SW480 (cell line): ENCODE results near the gene JPH2.

Experiments
- DNase-seq: peaks from one replicate; pipeline ENCODE4 v3.0.0-alpha.2; 2016; ENCODE audit warnings: low spot score

The JPH2 gene

GRCh38 chr20:44125332-44126127, 61.5 kb downstream of the JPH2 start:
- DNase-seq: no peak

GRCh38 chr20:44123874-44124535, 63.0 kb downstream of the JPH2 start:
- no peak for DNase-seq

- DNase-seq: no peak
Measured at GRCh38 chr20:44123251-44123650, 63.7 kb downstream of the JPH2 start.

GRCh38 chr20:44120676-44121425, 66.1 kb downstream of the JPH2 start:
- DNase-seq: no peak

GRCh38 chr20:44118185-44119033, 68.6 kb downstream of the JPH2 start:
- no peak for DNase-seq

- DNase-seq: no peak
Measured at GRCh38 chr20:44117296-44118184, 69.4 kb downstream of the JPH2 start.

GRCh38 chr20:44115762-44116644, 71.0 kb downstream of the JPH2 start:
- no peak for DNase-seq

- no peak for DNase-seq
Measured at GRCh38 chr20:44115181-44115580, 71.8 kb downstream of the JPH2 start.

GRCh38 chr20:44113618-44114376, 73.2 kb downstream of the JPH2 start:
- DNase-seq: no peak

GRCh38 chr20:44112889-44113617, 73.9 kb downstream of the JPH2 start:
- DNase-seq: no peak

GRCh38 chr20:44112456-44112855, 74.5 kb downstream of the JPH2 start:
- DNase-seq: no peak

GRCh38 chr20:44111712-44112335, 75.2 kb downstream of the JPH2 start:
- peak; percentile 20 for DNase-seq

- DNase-seq: no peak
Measured at GRCh38 chr20:44110816-44111568, 76.0 kb downstream of the JPH2 start.

- DNase-seq: peak; percentile 18
Measured at GRCh38 chr20:44109951-44110361, 77.0 kb downstream of the JPH2 start.

- DNase-seq: no peak
Measured at GRCh38 chr20:44106615-44107014, 80.4 kb downstream of the JPH2 start.

GRCh38 chr20:44104798-44105517, 82.0 kb downstream of the JPH2 start:
- peak; percentile 59 for DNase-seq
